ENCODE measurements around the gene NRL.

NRL gene

GRCh38 chr14:24095271-24096068 is 19.3 kb downstream of the NRL start:
- ATAC-seq (replicated peaks): peak; percentile 16
- peak in 2 of 3 experiments; percentile 9 to 12 for DNase-seq
- Mint-ChIP-seq H3K4me1 (ENCODE audit: low read depth in 2 of 2) (peaks cover 26 to 32% of the 10 kb centered on the region in 2 donors), H3K27me3 (no peaks in the 10 kb centered on the region), H3K4me3 (peak overlapping the region; percentile 97 to 98), H3K36me3 (ENCODE audit: insufficient read depth) (peaks cover 11% of the 10 kb centered on the region), H3K27ac (peak overlapping the region; percentile 95 to 96), H3K9me3 (no peaks in the 10 kb centered on the region)

GRCh38 chr14:24094841-24095270 is 19.9 kb downstream of the NRL start:
- peaks cover 11% of the 10 kb centered on the region for H3K36me3 Mint-ChIP-seq (ENCODE audit: insufficient read depth)
- H3K4me3 Mint-ChIP-seq: peak overlapping the region; percentile 97 to 98
- ATAC-seq (replicated peaks): no peak
- H3K4me1 Mint-ChIP-seq (ENCODE audit: low read depth in 2 of 2): peaks cover 27 to 33% of the 10 kb centered on the region in 2 donors
- DNase-seq: peak in 1 of 3 experiments; percentile 8
- no peaks in the 10 kb centered on the region for H3K27me3 Mint-ChIP-seq
- H3K27ac Mint-ChIP-seq: peak overlapping the region; percentile 95 to 96
- H3K9me3 Mint-ChIP-seq: no peaks in the 10 kb centered on the region

- DNase-seq (peak; percentile 54 to 61 (median 56)), ATAC-seq (replicated peaks) (peak; percentile 75)
- Mint-ChIP-seq H3K4me1 (ENCODE audit: low read depth in 2 of 2) (peaks cover 27 to 33% of the 10 kb centered on the region in 2 donors), H3K27ac (peak within 1 kb of the TSS; percentile 95 to 96), H3K4me3 (peak within 1 kb of the TSS; percentile 97 to 98), H3K27me3 (no peaks in the 10 kb centered on the region), H3K36me3 (ENCODE audit: insufficient read depth) (peaks cover 8% of the 10 kb centered on the region), H3K9me3 (no peaks in the 10 kb centered on the region)
These were observed 20.6 kb downstream of the NRL start, which contains the start of gene PCK2 for GRCh38 chr14:24093901-24094840. Gene PCK2 (plus strand): TSS chr14:24094311. CDS start chr14:24094406, 95 bp downstream.

- Mint-ChIP-seq H3K27me3 (no peaks in the 10 kb centered on the region), H3K36me3 (ENCODE audit: insufficient read depth) (peaks cover 8% of the 10 kb centered on the region), H3K4me1 (ENCODE audit: low read depth in 2 of 2) (peaks cover 27 to 33% of the 10 kb centered on the region in 2 donors), H3K4me3 (peak overlapping the region; percentile 97 to 98), H3K27ac (peak overlapping the region; percentile 54 to 95), H3K9me3 (no peaks in the 10 kb centered on the region)
- no peak for DNase-seq
- no peak for ATAC-seq (replicated peaks)
These were observed 21.4 kb downstream of the NRL start for GRCh38 chr14:24093207-24093900.

GRCh38 chr14:24092505-24093206 is 22.1 kb downstream of the NRL start:
- Mint-ChIP-seq H3K27me3 (no peaks in the 10 kb centered on the region), H3K9me3 (no peaks in the 10 kb centered on the region), H3K36me3 (ENCODE audit: insufficient read depth) (peaks cover 8% of the 10 kb centered on the region), H3K4me1 (ENCODE audit: low read depth in 2 of 2) (peaks cover 27 to 33% of the 10 kb centered on the region in 2 donors), H3K27ac (peak overlapping the region; percentile 54 to 95), H3K4me3 (peak overlapping the region; percentile 97 to 98)
- no peak for ATAC-seq (replicated peaks)
- no peak for DNase-seq

GRCh38 chr14:24092110-24092504 is 22.6 kb downstream of the NRL start:
- H3K27me3 Mint-ChIP-seq: no peaks in the 10 kb centered on the region

GRCh38 chr14:24089890-24090289 is 24.9 kb downstream of the NRL start:
- DNase-seq (no peak), ATAC-seq (replicated peaks) (no peak)
- no peak overlapping the region for H3K4me3 Mint-ChIP-seq
- H3K27ac Mint-ChIP-seq: no peak overlapping the region
- peaks cover 5% of the 10 kb centered on the region for H3K36me3 Mint-ChIP-seq (ENCODE audit: insufficient read depth)
- H3K9me3 Mint-ChIP-seq: no peaks in the 10 kb centered on the region
- H3K27me3 Mint-ChIP-seq: no peaks in the 10 kb centered on the region
- H3K4me1 Mint-ChIP-seq (ENCODE audit: low read depth in 2 of 2): peaks cover 15 to 24% of the 10 kb centered on the region in 2 donors

More at GRCh38 chr14:24092110-24092504, 22.6 kb downstream of the NRL start:
- no peak for ATAC-seq (replicated peaks)
- peaks cover 27 to 33% of the 10 kb centered on the region in 2 donors for H3K4me1 Mint-ChIP-seq (ENCODE audit: low read depth in 2 of 2)
- H3K9me3 Mint-ChIP-seq: no peaks in the 10 kb centered on the region
- H3K4me3 Mint-ChIP-seq: peak overlapping the region in 1 of 2 donors; percentile 31
- peaks cover 8% of the 10 kb centered on the region for H3K36me3 Mint-ChIP-seq (ENCODE audit: insufficient read depth)
- no peak for DNase-seq
- H3K27ac Mint-ChIP-seq: no peak overlapping the region

GRCh38 chr14:24088095-24088494 is 26.7 kb downstream of the NRL start:
- H3K36me3 Mint-ChIP-seq (ENCODE audit: insufficient read depth): peaks cover 2% of the 10 kb centered on the region
- H3K27ac Mint-ChIP-seq: no peak overlapping the region
- H3K9me3 Mint-ChIP-seq: no peaks in the 10 kb centered on the region
- H3K27me3 Mint-ChIP-seq: no peaks in the 10 kb centered on the region
- H3K4me1 Mint-ChIP-seq (ENCODE audit: low read depth in 2 of 2): peaks cover 5 to 13% of the 10 kb centered on the region in 2 donors
- DNase-seq (no peak), ATAC-seq (replicated peaks) (no peak)
- H3K4me3 Mint-ChIP-seq: no peak overlapping the region

- Mint-ChIP-seq H3K4me1 (ENCODE audit: low read depth in 2 of 2) (peaks cover 8 to 9% of the 10 kb centered on the region in 2 donors), H3K27ac (no peak overlapping the region), H3K27me3 (no peaks in the 10 kb centered on the region), H3K4me3 (no peak overlapping the region), H3K9me3 (no peaks in the 10 kb centered on the region), H3K36me3 (ENCODE audit: insufficient read depth) (peaks cover 4% of the 10 kb centered on the region)
- ATAC-seq (replicated peaks) (no peak), DNase-seq (no peak)
These were observed 27.7 kb downstream of the NRL start for GRCh38 chr14:24087004-24087403.

- H3K4me3 Mint-ChIP-seq: no peak overlapping the region
- DNase-seq (no peak), ATAC-seq (replicated peaks) (no peak)
- peaks cover 5% of the 10 kb centered on the region for H3K36me3 Mint-ChIP-seq (ENCODE audit: insufficient read depth)
- H3K4me1 Mint-ChIP-seq (ENCODE audit: low read depth in 2 of 2): peaks cover 11% of the 10 kb centered on the region in 2 donors
- H3K9me3 Mint-ChIP-seq: no peaks in the 10 kb centered on the region
- no peaks in the 10 kb centered on the region for H3K27me3 Mint-ChIP-seq
- H3K27ac Mint-ChIP-seq: no peak overlapping the region
These were observed 28.4 kb downstream of the NRL start for GRCh38 chr14:24086193-24086955.

- no peaks in the 10 kb centered on the region for H3K9me3 Mint-ChIP-seq
- H3K4me3 Mint-ChIP-seq: no peak overlapping the region
- no peaks in the 10 kb centered on the region for H3K27me3 Mint-ChIP-seq
- DNase-seq (no peak), ATAC-seq (replicated peaks) (no peak)
- H3K4me1 Mint-ChIP-seq (ENCODE audit: low read depth in 2 of 2): peaks cover 9 to 15% of the 10 kb centered on the region in 2 donors
- H3K27ac Mint-ChIP-seq: no peak overlapping the region
- peaks cover 5% of the 10 kb centered on the region for H3K36me3 Mint-ChIP-seq (ENCODE audit: insufficient read depth)
These were observed 29.5 kb downstream of the NRL start for GRCh38 chr14:24085215-24085614.

- Mint-ChIP-seq H3K36me3 (ENCODE audit: insufficient read depth) (peaks cover 5% of the 10 kb centered on the region), H3K4me1 (ENCODE audit: low read depth in 2 of 2) (peaks cover 10 to 18% of the 10 kb centered on the region in 2 donors), H3K27ac (no peak overlapping the region), H3K4me3 (no peak overlapping the region), H3K27me3 (no peaks in the 10 kb centered on the region), H3K9me3 (no peaks in the 10 kb centered on the region)
- ATAC-seq (replicated peaks): no peak
- DNase-seq: no peak
These were observed 30.3 kb downstream of the NRL start for GRCh38 chr14:24084440-24084839.
